GM19324 (cell line): ENCODE measurements around the gene ANKLE1.
A peak's percentile ranks its signal among the peaks of the same experiment; 100 is the strongest.

ENCODE experiments used
- ATAC-seq: cut with Tn5 transposase; IDR thresholded peaks from one replicate; pipeline ENCODE4 v1.9.1; 2021; ENCODE audit warnings: mild to moderate bottlenecking, moderate library complexity; ENCODE audit not compliant: unreplicated experiment, low FRiP score

The ANKLE1 gene, protein sequence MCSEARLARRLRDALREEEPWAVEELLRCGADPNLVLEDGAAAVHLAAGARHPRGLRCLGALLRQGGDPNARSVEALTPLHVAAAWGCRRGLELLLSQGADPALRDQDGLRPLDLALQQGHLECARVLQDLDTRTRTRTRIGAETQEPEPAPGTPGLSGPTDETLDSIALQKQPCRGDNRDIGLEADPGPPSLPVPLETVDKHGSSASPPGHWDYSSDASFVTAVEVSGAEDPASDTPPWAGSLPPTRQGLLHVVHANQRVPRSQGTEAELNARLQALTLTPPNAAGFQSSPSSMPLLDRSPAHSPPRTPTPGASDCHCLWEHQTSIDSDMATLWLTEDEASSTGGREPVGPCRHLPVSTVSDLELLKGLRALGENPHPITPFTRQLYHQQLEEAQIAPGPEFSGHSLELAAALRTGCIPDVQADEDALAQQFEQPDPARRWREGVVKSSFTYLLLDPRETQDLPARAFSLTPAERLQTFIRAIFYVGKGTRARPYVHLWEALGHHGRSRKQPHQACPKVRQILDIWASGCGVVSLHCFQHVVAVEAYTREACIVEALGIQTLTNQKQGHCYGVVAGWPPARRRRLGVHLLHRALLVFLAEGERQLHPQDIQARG

DNA sequence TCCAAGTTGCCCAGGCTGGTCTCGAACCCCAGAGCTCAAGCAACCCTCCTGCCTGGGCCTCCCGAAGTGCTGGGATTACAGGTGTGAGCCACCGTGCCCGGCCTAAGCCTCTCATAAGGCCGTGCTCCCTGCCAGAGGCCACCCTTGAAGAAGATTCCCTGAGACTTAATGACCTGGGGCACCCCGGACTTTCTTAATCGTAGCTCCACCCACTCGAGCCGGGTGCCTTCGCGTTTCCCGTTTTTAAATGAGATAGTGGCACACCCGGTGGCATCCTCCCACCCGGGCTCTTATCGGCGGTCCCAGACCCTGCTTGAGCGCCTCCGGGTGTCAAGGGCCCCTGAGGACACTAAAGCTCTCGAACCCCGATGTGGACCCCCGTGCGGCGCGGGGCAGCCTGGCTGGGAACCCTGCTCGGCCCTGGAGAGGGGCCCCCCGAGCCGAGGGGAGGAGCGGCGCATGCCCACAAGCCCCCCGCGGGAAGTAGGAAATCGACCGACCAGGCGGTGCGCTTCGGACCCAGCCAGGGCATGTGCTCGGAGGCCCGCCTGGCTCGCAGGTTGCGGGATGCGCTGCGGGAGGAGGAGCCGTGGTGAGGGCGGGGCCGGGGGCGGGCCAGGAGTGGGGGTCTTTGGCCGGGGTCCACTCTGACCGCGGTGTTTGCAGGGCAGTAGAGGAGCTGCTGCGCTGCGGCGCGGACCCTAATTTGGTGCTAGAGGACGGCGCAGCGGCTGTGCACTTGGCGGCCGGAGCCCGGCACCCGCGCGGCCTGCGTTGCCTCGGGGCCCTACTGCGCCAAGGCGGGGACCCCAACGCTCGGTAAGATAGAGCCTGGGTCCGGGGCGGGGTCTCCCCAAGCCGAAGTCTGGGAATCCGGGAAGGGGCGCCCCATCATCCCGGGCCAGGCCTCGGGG is at the start of gene ANKLE1:
Gene ANKLE1, plus strand, starts transcription at position 511 of the 914 bp plus-strand sequence. Its CDS starts 20 bp downstream, at position 531.
- ATAC-seq = peak; percentile 49

DNA sequence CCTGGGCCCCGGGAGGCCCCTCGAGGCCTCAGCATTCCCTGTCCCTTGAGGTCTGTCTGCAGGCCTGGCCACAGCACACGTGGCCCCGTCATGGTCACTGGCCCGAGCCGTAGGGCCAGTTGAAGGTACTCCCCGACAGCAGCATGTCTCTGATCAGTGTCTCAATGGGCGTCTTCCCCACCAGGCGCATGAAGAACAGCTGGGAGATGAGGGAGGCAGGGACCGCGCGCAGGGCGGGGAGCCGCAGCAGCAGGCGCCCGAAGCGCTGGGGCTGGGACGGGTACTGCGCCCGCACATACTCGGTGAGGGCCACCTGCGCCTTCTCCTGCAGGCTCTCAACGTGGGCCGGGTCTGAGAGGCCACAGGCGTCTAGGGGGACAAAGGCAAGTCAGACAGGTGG is 49.4 kb upstream of the ANKLE1 start:
- no peak for ATAC-seq

DNA sequence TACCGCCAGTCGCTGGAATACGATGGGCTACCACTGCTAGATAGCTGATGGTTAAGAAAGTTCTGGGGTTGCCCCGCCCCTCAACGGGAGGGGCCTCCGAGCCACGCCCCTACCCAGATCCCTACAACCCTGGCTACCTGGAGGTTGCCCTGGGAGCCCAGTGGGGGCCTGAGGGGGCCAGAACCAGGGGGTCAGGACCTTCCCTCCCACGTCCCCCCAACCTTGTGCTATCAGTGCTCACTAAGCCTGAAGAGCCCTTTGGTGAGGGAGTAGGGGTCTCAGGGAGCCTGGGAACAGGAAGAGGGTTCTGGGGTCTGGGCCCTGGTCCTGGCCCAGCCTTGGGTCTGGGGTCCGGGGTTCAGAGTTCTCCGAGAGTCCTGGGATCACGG is 46.8 kb upstream of the ANKLE1 start:
- peak; percentile 24 for ATAC-seq

DNA sequence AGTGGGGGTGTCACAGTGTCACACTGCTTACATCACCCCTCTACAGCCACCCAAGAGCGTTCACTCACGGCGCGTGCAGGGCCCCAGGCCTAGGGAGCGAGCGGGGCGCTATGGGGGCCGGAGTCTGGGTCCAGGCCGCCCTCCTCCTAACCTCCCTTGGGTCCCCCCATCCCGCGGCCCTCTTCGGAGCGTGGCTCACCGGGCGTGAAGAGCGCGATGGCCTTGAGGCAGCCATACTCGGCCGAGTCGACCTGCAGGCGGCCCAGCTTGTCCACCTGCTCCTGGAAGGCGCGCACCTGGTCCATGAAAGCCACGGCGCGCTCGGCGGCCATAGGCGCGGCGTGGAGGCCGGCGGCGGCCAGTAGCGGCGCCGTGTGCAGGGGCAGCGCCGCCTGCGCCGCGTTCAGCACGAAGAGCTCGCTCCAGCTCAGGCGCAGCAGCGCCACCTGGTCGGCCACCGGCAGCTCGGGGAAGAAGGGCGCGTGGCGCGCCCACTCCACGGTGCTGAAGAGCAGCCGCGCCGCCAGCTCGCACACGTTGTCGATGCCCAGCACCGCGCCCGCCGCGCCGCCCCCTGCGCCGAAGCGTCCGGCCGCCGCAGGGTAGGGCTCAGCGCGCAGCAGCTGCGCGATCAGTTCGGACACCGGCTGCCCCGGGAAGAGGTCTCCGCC is 46.3 kb upstream of the ANKLE1 start:
- ATAC-seq = peak; percentile 72

DNA sequence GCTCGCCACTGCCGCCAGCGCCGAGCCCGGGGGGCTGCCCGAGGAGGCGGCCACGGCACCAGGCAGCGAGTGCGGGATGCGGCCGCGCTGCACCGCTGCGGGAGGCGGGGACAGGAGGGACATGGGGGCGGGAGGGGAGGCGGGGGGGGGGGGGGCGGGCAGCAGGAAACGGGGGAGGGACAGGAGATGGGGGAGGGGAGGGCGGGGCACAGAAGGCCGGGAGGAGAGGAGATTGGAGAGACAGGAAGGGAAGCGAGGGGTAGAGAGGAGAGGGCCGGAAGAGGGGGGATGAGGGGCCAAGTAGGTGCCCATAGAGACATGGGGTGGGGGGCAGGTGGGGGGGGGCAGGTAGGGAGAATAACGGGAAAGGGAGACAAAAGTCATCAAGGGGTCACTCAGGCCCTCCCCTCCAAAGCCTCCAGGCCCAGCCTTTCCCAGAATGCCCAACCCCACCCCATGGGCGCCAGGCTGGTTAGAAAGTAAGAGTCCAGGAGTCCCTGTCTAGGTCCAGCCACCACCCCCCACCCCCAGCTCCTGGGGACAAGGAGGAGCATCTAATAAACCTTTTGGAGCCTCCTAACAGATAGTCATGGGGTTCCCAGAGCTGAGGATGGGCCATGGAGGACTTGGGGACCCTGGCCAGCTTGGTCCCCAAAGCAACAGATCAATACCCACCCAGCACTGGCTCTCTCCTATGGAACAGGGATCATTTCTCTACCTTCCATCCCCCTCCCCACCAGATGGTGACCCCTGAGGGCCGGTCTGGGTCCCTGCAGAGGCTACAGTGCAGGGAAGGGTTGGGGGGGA is 45.5 kb upstream of the ANKLE1 start:
- ATAC-seq = no peak

DNA sequence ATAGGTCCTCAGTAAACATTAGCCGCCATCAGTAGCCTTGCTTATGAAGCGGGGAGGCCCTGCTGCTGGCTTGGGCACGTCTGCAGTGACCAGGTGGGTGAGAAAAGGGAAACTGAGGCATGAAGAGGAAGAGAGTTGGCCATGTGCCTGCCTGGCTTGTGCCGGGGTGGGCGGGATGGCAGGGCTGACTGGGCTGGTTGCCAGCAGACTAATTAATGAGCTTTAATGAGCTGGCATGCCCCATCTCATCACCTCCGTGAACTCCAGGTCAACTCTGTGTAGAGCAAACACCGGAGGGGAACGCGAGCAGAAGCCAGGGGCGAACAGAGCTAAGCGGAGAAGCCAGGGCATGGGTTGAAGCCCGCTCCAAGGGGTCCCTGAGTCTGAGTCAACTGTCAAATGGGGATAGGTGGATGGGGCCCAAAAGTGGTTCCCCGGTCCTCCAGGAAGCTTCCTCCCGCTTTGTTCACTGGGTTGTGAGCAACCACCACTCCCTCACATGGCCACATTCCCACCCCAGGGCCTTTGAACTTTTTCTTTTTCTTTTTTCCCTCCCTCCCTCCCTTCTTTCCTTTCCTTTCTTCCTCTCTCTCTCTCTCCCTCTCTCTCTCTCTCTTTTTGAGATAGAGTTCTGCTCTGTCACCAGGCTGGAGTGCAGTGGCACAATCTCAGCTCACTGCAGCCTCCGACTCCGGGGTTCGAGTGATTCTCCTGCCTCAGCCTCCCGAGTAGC is 44.7 kb upstream of the ANKLE1 start:
- no peak for ATAC-seq

DNA sequence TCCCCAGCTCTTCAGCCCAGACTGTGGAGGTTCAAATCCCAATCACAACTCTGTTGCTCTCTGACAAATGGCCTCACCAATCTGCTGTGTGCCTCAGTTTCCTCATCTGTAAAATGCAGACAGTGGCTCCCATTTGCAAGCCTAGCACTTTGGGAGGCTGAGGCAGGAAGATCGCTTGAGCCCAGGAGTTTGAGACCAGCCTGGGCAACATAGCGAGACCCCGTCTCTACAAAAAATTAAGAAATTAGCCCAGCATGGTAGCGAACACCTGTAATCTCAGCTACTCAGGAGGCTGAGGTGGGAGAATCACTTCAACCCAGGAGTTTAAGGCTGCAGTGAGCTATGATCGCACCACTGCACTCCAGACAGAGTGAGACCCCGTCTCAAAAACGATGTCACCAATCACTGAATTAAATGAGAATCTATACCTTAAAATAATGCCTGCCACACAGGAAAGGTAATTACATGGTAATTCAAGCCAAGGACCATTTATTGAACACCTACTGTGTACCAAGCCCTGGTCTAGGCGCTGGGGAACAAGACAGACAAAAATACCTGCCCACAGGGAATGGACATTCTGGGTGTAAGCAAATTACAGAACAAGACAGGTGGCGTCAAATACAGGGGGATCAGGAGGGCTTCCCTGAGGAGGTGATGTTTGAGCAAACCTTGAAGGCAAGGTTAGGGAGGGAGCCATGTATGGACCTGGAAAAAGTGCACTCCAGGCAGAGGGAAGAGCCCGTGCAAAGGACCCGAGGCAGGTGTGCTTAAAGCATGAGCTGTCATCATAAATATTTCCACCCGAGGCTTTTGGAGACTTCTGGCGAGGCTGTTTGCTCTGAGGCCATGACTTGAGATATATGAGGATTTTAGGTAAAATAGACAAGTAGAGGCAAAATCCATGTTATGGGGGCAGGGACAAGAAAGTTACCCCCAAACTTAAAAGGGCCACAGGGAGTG is 43.7 kb upstream of the ANKLE1 start:
- ATAC-seq = no peak

DNA sequence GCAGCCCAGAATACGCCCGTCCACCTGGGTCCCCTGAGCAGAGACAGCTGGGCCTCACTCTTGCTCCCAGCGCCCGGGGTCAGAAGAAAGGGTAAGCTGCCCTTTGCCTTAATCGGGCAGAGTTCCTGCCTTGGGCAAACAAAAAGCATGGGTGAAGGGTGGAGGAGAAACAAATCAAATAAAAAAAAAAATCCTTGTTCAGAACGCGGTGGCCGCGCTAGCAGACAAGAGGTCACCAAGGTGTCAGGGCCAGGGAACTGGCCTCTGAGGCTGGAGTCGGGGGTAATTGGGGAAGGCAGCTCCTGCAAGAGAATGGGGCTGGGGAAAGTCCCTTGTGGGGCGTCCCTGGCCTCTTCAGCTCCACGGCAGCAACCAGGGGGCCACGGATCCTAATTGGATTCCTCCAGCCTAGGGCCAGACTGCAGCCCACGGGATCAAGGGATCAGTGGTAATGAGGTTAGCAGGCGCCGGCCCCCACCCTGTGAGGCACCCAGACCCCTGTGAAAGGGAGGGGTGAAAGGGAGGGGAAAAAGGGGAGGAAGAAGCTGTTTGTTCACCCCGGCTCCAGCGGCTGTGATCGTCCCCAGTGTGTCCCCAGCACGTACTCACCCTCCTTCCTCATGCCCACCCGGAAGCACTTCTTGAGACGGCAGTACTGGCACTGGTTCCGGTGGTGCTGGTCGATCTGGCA is 41.5 kb upstream of the ANKLE1 start:
- no peak for ATAC-seq

DNA sequence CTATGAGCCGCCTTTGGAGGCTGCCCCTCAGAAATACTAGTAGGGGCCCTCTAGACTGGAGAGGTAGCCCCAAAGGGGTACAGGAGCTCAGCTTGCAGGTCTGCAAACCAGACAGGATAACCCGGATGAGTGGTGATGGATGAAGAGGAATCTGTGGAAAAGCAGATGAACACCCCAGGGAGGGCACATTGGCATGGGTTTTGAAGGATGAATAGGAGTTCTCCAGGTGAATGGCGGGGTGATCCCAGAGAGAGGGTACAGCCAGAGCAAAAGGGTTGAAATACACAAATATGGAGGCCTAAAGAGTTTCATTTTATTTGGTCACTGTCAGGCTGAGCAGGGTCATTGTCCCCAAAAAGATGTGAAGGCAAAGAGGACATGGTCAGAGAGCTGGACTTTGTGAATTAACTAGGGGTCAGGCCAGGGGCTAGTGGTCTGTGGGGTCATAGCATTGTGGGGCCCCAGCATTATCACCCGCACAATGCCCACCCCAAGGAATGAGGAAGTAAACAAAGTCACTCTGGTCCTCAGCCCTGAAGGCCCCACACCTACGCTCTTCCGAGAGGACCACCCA is 40.8 kb upstream of the ANKLE1 start:
- no peak for ATAC-seq

DNA sequence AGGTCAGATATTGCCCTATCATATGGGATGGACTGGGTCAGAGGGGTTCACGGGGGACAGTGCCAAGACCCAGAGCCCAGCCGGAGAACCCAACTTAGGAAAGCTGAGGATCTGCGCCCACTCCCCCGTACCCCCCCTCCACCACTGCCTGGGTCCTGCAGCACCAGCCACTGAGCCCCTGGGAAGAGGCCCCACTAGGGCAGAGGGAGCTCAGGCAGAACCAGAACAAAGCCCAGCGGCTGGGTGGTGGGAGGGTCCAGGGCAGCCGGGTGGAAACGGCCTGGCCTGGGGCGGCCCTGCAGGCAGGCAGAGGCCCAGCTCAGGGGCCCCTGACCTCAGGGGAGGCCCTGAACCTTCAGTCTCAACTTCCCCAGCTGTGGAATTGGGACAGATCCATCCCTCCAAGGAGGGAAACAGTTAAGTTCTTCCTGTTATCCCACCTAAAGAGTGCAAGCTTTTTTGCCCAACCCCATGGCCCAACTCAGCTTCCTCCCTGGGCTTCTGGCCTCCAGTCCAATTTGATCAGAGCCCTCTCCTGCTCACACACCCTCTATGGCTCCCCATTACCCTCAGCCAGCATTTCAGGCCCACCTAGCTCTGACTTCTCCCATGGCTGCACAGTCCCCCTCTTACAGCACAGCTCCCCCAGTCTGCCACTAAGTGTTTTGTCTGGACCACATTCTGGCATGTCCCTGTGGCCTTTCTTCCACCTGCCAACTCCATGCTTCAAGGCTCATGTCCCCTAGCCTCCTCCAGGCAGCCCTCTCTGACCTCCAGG is 39.1 kb upstream of the ANKLE1 start:
- ATAC-seq = no peak

DNA sequence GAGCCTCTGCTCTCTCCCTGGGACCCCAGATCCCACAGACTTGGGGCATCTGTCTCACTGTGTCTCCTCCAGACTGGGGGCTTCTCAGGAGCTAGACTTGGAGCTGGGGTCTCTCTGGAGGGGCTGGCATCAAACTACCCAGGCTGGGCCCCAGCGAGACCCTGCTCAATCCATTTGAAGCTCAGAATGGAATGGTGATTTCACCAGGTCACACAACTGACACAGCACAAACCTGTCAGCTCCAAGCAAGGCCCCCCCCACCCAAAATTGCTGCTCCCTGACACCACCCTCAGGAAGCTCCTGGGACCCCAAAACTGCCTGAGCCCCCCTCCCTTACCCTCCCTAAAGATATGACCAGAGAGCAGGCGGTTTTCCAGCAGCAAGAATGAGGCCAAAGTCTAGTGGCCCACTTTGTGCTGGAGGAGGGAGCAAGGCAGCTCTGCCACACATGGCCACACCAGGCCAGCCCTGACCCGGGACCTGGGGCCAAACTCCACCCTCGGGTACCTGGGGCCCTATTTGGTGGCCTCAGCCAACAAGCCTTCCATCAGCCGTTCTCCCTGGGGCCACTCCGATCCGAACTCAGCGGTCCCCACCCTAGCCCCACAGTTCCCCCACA is 38.4 kb upstream of the ANKLE1 start:
- no peak for ATAC-seq

DNA sequence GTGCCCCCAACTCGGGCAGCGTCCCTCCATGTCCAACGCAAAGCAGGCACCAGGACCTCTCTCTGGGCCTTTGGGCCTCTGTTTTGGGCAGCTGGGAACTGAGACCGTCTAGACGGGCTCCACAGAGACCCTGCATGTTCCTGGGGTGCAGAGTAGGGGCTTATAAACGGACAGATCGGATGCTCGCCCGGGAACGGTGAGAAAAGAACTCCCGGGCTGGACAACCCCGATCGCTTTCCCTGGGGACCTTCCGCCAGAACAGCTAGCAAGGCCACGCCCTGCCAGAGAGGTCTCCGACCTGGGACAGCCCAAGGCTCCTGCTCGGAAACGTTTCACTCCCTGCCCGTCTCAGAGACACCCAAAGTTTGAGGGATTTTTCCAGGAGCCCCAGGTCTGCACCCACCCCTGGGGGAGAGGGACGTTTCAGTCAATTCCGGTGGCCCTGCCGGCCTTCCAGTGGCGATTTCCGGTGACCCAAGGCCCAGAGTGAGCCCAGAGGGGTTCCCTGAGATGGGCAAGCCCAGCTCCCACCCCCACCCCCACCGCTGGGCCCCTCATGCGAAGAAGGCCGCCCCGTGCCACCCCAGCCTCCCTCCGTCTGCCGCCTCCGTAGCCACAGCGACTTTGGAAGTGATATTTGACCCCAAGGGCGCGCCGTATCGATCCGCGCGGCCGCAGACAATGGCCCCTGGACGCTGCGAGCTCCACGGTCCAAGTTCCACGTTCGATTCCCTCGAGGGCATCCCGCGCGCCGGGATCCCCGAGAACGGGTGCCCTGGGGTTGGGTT is 37.7 kb upstream of the ANKLE1 start:
- no peak for ATAC-seq

DNA sequence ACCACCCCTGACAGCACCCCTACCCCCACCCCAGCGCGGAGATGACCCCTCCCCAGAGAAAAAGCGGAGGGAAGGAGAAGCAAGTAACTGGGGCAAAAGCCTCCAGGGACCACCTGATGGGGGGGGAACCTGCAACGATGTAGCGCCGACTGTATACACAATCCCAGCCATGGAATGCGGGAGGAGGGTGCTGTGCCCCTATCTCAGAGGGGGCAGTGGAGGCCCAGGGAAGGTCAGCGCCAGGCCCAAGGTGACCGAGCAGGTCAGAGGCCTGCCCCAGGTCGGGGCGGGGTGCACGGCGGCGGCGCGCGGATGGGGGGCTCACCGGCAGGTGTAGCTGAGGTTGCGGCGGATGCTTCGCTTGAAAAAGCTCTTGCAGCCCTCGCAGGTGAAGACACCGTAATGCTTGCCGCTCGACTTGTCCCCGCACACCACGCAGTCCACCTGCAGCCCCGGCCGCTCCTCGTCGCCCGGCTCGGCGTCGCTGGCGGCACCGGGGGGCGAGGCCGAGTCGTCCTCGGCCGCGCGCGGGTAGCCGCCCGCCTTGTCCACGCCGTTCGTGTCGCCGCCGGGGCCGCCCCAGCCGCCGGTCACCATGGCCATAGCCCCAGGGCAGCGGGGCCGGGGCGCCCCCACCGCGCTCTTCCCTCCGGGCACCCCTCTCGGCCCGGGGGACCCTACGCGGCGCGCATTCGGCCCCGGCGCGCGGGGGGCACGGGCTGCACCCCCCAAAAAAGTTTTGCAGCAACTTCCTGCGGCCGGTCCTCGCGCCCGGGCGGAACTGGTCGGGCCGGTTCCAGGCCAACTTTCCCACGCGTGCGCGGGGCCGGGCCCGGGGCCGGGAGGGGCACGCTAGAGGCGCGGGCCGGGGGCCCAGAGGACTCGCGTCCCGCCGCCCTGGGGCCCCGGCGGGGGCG is 36.8 kb upstream of the ANKLE1 start:
- no peak for ATAC-seq

DNA sequence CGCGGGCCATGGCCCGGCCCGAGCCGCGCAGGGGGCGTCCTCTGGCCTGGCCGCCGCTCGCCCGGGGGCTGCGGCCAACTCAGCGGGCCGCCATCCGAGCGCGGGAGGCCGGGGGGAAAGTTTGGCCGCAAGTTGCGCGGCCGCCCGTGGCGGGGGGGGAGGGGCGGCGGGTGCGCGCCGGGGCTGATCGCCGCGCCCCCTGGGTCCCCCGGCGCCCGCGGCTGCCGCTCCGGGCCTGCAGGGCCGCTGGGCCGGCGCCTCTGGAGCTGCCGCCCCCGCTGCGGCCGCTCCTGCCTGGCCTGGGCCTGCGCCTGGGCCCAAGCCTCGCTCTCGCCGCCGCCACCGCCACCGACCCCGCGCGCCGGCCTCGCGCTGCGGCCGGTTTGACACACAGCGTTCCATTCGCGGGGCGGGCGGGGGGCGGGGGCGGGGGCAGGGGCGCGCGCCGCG is 36.1 kb upstream of the ANKLE1 start, which contains the start of gene NR2F6:
Gene NR2F6, minus strand, starts transcription at position 385 of the 450 bp plus-strand sequence. CDS start 699 bp downstream, outside the sequence.
- ATAC-seq = peak; percentile 17
